ELR (cell line): ENCODE measurements around the gene ERI2.
A peak's percentile ranks its signal among the peaks of the same experiment; 100 is the strongest.
"Not testable (repeated sequence)": the region's sequence is repeated elsewhere in the genome, so short reads cannot be mapped to it uniquely, and the experiment has no call there.

Source experiments
- DNase-seq: peaks from one replicate; pipeline ENCODE4 v3.0.0-alpha.2; 2015; ENCODE audit warnings: low read depth

The ERI2 gene

GRCh38 chr16:20818929-20819585 is 12.8 kb upstream of the ERI2 start:
- no peak for DNase-seq

- no peak for DNase-seq
These were observed 8.5 kb upstream of the ERI2 start for GRCh38 chr16:20814784-20815183.

- DNase-seq: no peak
These were observed 6.2 kb upstream of the ERI2 start for GRCh38 chr16:20812510-20812909.

GRCh38 chr16:20811889-20812439 is 5.7 kb upstream of the ERI2 start:
- DNase-seq: no peak

- no peak for DNase-seq
These were observed 1.6 kb upstream of the ERI2 start for GRCh38 chr16:20807862-20808261.

GRCh38 chr16:20805684-20806167 is 546 bp downstream of the ERI2 start:
- DNase-seq: not testable (repeated sequence)

- no peak for DNase-seq
These were observed 2.6 kb downstream of the ERI2 start for GRCh38 chr16:20803561-20804214.

DNA sequence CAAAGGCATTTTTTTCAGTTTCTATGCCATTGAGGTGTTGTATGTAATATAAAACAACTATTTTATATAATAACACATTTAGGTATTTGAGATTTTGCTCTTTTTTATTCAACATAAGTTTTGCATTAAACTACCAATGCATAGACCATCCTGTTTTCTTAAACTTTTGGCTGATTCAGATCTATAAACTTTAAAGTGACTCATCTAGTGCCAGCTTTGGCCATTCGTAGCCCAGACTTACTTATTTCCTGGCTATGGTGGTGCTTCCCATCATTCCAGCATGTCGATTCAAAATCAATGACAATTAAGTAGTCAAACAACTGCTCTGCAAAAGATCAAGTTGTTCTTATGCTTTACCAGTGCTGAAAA is 3.1 kb downstream of the ERI2 start:
- DNase-seq: peak; percentile 57

DNA sequence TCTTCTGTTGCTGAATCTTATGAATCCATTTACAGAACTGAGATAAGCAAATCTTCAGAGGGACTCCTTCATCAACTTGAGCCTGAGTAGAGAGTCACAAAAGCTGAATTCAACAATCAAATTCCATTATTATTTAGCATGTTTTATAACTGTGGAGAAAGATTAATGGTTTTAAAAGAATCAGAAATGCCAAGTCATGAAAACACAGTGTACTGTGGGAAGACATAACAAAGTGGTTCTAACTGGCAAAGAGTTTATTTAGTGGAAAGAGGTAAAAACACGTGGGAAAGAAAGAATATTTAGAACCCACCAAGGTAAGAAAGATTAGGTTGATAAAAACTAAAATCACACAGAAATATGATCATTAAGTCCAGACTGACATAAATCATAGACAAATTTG is 5.0 kb downstream of the ERI2 start:
- no peak for DNase-seq

DNA sequence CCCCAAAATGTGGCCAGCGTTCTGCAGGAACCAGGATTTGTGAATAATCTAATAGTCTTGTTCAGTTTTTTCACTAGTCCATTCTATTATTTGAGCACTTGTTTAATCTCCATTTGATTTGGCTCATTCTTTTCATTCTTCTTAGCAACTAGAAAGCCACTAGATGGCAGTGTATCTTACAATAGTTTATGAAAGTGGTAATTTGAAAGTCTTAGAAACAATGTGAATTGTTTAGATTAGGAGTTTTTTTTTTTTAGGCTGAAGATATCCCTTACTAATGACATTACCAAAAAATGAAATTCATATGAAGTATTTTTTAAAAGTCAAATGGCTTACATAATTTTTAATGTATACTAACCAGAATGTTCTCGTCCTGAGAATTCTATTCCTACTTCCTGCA is 6.7 kb downstream of the ERI2 start:
- peak; percentile 37 for DNase-seq

DNA sequence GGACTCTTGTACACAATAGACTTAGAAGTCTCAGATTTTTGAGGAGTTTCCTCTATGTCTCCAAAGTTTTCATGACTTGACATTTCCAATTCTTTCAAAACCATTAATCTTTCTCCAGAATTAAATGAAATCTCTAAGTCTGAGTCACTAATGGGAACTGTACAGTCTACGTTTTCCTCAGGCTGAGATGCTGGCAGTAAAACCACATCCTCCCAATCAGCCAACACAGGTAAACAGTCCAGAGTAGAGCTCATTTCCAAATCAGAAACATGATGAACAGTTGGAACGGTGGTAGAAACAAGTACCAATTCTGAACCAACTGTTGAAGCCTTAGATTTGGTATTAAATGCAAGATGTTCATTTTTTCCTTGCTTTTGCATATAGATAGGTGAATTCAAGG is 7.9 kb downstream of the ERI2 start:
- peak; percentile 11 for DNase-seq

DNA sequence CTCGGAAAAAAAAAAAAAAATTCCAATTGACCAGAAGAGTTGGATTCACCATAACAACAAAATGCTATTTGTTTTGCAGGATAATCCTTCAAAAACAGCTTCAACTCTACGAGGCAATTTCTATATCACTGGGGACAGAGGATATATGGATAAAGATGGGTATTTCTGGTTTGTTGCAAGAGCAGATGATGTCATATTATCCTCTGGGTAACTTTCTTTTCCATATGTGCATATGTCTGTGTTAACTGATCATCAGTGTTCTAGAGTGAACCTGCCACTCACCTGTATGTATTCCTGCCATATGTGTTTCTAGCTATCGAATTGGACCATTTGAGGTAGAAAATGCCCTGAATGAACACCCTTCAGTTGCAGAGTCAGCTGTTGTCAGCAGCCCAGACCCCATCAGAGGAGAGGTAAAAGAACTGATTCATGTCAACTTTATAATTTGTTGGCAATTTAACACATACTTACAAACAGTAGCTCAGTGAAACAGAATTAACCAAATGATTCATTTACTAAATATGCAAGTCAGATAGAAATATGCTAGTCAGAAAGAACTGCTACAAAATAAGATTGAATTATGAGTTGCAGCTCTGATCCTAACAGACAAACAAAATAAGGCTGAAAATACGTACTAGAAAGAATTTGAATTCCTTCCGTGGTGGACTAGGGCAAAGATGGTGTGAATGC is 14.2 kb downstream of the ERI2 start:
- peak; percentile 2 for DNase-seq

DNA sequence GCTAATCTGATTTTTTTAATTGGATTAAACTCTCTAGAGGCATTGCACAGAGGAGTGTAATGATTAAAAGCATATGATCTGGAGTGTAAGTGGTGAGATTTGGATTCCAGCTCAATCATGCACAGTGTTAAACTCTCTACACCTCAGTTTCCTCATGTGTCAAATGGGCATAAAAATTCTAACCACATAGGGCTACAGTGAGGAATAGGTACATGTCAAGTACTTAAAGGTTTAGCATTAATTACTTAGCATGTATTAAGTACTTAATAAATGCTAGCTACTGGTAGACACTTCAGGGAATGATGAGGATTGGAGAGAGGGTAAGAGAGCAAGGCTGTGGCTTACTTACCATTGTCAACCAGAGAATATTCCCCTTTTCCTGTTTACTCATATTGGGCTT is 17.1 kb downstream of the ERI2 start:
- no peak for DNase-seq

GRCh38 chr16:20784204-20784603 is 22.1 kb downstream of the ERI2 start:
- DNase-seq: no peak

GRCh38 chr16:20782470-20782869 is 23.8 kb downstream of the ERI2 start:
- DNase-seq: no peak

DNA sequence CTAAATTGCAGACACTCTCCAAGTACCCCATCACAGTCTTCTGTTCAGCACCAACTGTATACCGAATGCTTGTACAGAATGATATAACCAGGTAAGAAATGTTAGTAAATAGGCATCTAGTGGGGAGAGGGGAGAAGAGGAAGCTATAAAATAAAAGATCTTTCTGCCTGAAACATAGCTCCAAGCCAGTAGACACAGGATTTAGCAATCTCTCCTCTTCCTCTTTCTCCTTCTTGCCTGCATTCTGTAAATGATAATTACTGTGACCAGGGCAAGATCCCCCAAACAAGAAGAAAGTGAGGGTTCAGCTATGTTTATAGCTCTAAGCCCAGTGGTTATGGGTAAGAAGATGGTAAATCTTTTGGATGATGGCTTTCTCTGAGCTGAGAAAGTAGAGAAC is 24.6 kb downstream of the ERI2 start:
- no peak for DNase-seq

DNA sequence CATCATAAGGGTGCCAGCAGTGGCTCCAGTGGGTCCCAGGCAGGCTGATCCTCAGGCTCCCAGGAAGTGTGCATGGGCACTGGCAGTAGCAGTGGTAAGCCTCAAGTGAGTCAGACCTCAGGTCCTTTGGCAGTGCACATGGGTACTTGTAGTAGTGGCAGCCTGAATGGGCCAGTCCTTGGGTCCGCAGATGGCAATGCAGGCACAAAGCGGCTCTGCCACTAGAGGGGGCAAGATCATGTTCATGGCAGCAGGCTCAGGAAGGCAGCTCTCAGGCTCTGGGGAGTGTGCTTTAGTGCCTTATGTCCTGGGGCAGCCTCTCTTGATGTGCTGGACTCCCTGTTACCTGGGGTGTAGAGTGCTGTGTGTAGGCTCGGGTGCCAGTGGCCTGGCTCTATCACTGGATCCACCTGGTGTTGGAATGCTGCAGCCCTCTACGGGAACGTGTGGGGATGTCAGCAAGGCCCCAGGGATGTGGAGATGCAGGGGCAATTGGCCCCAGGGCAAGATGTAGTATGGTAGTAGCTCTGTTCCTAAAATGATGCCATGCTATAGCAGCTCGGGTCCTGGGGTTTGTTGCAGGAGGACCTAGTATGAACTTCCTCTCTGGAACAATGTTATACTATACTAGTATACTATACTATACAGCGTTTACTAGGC is 31.4 kb downstream of the ERI2 start:
- DNase-seq: peak; percentile 71

GRCh38 chr16:20773679-20774078 is 32.6 kb downstream of the ERI2 start:
- no peak for DNase-seq

- DNase-seq: no peak
These were observed 37.5 kb downstream of the ERI2 start for GRCh38 chr16:20768818-20769217.

GRCh38 chr16:20768121-20768520 is 38.2 kb downstream of the ERI2 start:
- DNase-seq: no peak

DNA sequence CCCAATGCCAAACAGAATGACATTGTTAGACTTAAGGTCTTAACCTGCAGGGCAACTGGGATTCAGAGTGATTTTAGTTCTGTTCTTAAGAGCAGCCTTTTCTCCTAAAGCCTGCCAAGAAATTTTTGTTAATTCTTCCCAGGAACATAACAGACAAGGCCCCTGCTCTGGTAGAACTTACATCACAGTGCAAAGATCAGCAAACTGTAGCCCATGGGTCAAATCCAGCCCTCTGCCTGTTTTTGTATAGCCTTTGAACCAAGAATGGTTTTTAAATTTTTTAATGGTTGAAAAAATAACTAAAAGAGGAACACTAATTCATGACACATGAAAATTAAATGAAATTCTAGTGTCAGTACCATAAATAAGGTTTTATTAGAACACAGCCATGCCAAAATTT is 38.7 kb downstream of the ERI2 start:
- DNase-seq: no peak

DNA sequence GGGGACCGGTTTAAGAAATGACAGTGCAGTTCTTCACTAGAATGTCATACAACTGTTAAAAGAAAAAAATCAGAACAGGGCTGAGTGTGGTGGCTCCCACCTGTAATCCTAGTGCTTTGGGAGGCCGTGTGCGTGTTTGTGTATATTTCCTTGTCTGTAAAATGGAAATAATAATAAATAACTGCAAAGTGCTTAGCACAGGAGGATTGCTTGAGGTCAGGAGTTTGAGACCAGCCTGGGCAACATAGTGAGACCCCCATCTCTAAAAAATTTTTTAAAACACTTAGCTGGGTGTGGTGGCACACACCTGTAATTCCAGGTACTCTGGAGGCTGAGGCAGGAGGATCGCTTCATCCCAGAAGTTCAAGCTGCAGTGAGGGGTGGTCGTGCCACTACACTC is 40.0 kb downstream of the ERI2 start:
- no peak for DNase-seq

DNA sequence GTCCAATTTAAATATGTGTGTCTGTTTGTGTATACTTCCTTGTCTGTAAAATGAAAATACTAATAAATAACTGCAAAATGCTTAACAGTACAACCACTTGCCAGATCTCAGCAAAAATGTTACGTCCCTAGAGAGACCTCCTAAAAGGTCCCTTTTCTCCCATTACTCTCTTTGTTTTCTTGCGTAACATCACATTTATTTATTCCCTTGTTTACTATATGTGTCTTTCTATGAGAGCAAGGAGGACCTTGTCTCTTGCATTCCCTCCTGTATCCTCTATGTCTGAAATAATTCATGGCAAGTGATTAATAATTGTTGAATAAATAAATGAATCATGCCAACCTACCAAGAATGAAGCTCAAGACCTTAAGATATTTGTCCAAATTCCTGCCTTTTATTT is 40.5 kb downstream of the ERI2 start:
- no peak for DNase-seq
